IPS-11a (cell line): Measurements from ENCODE around the gene CTDSP2.
"Not testable (repeated sequence)": the region's sequence is repeated elsewhere in the genome, so short reads cannot be mapped to it uniquely, and the experiment has no call there.

Source experiments
- H3K4me3 ChIP-seq: one replicate; pipeline ENCODE4 v1.5.1; 2013; ENCODE audit warnings: low read depth, low read length, control low read depth

The CTDSP2 gene

DNA sequence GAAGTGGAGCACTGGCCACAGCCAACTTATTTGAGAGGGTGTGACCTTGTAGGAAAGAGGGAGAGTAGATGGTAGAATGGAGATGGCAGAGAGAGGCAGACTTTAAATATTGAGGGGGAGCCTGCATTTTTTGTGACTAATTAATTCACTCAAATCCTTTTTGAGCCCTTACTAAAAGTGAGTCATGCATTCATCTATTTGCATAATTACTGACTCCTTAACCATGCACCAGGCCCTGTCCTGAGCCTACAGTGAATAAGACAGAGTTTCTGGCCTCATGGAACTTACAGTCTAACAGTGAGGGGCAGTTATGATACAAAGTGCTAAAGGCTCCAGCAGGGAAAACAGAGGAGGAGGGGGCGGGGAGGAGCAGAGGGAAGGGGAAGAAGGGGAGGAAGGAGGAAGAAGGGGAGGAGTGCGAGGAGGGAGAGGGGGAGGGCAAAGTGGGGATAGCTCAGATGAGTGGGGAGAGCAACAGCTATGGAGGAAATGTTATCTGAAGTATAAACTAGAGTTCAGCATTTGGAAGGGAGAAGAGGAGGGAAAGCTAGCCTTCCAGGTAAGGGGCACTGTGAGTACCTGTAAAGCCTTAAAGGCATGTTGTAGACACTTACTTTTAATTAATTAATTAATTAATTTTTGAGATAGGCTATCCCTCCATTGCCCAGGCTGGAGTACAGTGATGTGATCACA lies 7.5 kb upstream of the CTDSP2 start:
- no peak overlapping the region for H3K4me3 ChIP-seq

DNA sequence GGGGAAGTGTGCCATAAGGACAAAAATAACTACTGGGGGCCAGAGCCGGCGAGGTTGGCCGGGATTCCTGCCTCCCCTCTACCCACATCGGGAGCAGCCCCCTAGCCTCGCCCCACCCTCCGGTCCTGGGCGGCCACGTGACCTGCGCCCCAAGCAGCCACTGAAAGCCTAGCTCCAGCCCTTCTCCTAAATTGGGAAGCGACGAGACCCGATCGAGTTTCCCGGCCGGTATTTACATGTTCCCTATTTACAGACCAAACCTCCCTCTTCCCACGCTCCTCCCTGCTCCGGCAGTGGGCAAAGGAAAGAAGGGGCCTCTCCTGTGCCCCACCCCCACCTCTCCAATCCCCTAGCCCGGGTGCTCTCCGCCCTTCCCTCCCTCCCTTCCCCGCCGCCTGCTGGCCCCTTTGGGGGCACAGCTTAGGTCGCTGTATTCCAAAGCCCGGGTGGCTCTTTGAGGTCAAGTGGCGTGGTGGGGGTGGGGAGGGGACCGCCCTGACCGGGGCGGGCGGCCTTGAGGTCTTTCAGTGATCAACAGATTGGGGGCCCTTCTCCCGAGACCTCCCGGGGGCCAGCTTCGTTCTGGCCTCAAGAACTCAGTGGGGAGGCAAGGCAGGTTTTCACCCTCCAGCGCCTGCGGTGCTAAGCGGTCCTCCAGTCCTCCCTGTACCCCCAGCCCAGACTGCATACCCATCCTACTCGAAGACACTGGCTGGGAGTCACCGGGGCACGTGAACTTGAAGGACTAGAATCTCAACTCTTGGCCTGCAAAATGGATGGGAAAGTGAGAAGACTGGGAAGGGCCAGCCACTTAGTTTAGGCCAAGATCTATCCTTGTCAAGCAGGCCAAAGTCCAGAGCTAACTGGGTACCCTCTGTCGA lies 6.3 kb upstream of the CTDSP2 start:
- peak overlapping the region; percentile 31 for H3K4me3 ChIP-seq

DNA sequence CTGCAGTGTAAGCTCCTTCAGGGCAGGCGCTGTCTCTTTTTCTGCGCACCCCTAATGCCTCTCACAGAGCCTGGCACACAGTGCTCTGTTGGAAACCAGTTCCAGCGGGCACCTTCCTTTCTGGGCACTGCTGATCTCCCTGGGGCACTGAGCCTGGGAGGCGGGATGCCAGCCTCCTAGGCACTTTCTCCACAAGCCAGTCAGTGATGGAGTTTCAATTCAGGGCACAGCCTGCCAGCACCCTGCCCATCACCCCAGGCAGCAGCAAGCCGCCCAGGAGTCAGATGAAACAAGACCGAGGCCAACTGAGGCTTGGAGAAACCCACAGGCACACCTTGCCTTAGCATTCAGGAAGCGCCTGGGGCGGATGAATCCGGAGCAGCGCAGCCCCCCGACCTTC lies 5.7 kb upstream of the CTDSP2 start:
- H3K4me3 ChIP-seq = peak overlapping the region; percentile 31

DNA sequence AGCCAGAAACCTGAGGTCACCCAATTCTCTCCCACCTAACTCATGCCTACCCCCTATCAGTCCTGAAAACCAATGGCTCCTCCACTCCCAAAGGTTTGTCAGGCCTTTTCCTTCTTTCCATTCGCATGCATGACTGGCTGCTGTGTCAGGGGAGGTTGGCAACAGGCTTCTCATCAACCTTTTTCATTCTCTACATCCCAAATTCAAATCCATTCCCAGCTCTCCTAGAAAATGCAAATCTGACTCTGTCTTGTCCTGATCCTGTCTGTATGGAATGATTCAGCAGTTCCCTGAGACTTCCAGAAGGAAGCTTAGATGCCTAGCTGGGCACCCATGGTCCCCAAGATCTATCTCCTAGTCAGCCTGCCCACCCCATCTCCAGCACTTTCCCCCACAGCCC lies 5.0 kb upstream of the CTDSP2 start:
- no peak overlapping the region for H3K4me3 ChIP-seq

DNA sequence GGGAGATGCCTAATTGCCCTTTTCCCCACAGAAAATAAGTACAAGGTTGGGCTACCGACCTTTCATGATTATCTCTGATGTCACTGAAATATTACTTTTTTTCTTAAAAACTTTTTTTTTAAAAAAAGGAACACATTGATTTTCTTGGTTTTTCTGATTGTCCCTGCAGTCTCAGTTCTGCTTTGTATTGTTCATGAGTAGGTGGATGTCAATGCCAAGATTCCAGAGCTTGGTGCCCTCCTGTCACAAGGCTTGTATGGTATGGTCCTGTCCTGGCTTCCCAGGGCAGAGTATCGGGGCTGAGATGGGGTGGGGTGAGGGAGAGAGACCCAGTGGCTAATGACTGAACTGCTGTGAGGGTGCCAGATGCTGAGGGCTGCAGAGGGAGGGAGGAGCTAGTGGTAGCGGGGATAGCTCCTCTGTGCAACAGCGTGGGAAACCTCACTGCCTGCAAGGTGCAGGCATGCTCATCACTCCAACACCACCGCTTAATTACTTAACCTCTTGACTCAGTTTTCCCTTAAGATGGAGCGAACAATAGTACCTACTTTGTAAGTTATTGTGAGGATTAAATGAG lies 4.4 kb upstream of the CTDSP2 start:
- H3K4me3 ChIP-seq = no peak overlapping the region

DNA sequence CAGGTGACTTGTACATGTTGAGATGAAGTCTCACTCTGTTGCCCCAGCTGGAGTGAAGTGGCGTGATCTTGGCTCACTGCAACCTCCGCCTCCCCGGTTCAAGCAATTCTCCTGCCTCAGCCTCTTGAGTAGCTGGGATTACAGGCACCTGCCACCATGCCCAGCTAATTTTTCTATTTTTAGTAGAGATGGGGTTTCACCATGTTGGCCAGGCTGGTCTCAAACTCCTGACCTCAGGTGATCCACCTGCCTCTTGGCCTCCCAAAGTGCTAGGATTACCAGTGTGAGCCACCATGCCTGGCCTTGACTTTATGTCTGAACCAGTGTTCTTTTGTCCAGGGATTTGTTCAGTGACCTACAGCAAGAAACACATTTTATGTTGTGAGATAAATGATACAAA lies 2.9 kb upstream of the CTDSP2 start:
- not testable (repeated sequence) for H3K4me3 ChIP-seq

DNA sequence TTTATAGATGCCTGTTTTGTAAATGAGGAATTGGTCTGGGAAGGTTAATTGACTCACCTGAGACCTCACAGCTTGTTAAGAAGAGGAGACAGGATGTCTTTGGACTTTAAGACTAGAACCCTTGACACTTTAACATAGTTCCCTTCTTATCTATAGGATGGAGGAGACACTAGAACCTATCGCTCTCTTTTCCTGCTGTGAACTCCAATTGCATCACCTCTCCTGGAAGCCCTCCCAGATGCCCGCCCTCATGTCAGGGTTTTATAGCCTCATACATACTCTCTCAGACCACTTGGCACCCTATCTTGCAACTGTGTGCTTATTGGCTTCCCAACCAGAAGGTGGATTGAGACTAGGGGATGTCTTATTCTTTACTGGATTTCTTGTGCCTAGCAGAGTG lies 2.5 kb upstream of the CTDSP2 start:
- no peak overlapping the region for H3K4me3 ChIP-seq

DNA sequence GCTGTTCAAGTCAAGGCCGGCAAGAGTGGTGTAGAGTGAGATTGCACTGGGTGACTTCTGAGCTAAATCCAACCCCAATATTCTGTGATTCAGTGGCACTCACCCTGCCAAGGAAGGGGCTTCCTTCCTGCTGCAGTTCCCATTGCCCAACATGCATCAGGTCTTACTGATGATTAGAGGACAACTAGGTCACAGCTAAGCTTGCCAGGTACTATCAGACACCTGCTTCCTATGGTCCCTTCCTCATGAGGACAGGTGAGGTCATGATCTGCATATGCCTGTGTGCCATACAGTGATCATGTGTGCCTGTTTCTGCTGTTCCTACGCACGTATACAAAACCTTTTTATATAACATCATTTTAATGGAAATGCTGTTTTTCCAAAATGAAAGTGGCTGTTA lies 1.7 kb upstream of the CTDSP2 start:
- H3K4me3 ChIP-seq = no peak overlapping the region

DNA sequence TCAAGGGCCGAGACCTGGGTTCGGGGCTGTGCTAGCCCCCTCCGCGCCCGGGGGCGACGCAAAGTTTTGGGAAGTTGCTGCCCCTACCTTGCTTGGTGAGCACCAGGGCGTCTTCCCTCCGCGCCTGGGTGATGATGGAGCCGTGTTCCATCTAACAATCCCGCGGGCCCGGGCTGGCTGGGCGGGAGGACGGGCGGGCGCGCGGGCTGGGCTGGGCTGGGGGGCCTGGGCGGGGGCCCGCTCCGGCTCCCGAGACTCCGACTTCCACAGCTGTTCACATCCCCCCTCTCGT lies 298 bp downstream of the CTDSP2 start:
- peak overlapping the region; percentile 92 for H3K4me3 ChIP-seq

DNA sequence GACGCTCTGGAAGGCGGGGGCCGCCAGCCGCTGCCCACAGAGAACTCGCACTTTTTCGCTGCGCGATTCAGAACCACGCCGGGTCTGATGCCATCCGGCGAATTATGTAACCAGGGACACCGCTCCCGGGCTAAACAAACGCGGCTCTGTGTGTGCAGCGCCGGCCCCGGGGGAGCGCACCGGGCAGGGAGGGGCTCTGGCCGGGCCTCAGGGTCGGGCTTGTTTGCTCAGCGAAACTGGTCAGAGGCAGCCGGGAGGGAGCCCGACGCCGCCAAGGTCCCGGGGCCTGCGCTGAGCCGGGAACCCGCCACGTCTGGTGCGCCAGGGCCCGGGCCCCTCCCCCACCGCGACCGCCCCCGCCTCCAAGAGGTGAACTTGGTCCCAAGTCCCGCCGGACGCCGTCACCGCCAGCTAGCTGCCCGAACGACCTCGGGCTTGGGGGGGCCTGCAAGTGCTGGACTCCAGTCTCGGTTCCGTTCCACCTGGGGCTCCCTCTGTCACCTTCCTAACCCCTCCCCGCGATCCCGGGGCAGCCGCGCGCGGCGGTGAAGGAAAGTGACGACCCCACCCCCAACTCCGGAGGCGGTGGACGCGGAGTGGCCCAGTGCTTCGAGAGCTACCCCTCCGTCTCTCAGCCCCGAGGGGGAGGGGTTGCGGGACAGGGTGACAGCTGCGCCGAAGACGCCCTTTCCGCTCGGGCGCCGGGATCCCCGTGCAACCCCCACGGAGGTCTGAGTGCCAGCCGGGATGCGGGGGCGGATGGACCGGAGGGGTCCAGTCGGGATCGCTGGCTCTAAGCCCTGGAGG lies 848 bp downstream of the CTDSP2 start:
- peak overlapping the region; percentile 92 for H3K4me3 ChIP-seq

DNA sequence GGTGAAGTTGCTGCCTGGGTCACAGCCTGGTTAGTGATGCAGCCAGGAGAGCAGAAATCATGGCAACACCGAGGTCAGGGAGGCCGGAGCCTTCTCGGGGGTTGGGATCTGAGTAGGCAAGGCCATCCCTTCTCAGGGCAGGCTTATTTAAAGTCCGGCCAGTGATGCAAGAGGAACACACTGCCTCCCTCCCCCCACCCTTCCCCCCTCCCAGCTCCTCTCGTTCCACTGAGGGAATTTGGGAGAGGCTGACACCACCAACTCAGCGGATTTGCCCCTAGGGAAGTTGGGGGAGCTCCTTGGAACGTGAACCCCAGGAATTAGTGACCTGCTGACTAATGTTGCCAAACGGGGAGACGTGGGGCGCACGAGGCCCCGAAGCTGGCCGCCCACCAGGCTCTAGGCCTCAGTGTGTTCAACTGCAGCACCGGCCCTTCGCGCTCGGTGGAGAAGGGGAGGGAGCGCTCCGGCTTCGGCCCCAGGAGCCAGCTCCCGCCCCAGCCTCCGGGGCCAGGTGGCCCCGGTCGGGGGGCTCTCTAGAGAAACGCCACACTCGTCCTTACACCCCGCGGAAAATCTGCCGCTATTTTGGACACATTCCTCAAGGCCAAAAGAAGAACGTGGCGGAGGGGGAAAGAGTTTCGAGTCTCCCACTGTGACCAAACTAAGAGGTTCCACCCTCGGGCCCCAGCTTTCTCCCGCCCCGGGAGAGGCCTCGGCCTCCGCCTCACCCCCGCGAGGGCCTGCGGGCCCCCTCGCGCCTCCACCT lies 1.6 kb downstream of the CTDSP2 start:
- H3K4me3 ChIP-seq = peak overlapping the region; percentile 92

DNA sequence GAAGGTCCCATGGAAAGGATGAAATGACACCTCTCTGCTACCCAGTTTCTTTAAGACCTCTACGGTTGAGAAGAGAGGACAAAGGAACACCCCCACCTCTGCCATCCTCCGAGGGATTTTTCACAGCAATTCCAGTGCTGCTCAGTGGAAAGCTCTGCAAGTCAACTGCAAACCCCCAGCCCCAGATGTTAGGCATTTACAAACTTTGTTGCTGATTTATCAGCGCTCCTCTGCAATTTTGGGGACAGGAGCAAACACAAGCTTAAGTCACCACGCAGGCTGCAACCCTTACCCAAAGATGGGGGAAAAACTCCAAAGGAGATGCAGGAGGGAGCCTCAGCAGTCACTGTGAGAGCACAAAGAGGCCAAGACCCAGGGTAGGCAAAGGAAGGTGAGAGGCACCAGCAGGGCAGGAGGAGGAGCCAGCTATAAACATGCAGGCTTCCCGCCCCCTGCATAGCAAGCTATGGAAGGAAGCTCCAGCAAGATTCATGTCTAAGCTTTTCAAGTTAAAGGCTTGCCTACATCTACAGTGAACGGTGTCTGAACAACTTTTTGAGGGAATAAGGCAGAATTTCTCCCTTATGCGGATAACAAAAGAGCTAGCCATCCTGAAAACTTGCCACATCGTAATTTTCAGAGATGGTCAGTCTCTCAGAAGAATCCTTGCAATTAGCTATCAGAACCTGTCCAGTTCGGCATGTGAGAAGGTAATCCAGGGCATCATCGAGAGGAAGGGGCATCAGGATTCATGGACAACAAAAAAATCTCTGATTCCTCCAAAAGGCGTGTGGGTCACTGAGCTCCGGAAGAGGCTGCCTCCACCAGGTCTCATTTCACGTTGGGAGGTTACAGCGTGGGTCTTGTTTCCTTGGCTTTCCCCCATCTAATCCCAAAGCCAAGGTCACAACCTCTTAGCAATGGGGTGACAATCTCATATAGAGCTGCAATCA lies 3.9 kb downstream of the CTDSP2 start:
- H3K4me3 ChIP-seq = no peak overlapping the region

DNA sequence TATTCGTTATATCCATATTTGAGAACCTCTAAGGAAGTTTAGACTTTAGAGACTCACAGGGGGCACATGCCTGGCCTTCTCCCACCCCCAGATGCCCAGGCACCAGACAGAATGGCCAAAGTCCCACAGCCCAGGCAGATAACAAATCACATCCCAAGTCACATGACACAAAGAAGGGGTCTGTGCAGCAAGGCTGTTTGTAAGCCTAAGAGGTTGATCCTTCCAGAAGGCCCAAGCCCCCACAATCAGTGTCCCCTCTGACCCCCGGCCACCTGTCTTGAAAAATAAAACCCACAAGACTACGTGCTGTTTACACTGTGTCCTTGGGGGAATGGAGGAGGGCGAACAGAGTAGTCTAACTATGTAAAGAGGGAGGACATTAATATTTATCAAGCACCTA lies 5.1 kb downstream of the CTDSP2 start:
- no peak overlapping the region for H3K4me3 ChIP-seq

DNA sequence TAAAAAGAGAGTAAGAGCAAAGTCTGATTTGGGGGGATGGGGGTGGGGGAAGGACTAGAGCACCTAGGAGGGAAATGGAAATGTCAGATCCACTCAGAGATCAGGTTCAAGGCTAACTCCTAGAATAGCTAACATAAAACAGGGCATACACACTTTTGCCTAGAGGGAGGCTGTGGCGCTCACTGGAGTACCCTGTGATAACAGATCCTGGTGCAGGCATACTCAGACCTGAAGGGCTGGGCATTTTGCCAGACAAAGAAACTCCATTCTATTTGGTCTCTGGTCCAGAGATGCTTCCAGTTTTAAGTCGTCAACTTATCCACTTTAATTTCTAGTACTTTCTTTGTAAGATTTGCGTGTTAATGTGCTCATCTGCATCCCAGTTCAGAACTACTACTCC lies 5.8 kb downstream of the CTDSP2 start:
- H3K4me3 ChIP-seq = no peak overlapping the region

DNA sequence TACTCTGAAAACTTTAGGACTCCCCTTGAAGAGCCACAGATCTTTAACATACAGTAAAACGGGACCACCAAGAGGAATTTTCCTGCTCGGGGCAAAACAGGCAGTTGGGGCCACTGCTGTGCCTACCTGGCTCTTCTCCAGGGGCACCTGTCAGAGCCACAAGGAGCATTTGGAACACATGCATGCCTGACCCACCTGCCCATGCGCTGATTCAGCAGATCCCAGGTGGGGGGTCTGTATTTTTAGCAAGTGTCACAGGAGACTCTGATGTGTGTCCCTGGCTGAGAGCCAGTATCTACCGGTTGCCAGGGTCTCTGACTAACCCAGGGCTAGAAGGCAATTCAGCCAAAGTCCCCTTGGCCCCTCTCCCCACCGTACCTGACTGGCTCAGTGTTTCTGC lies 6.5 kb downstream of the CTDSP2 start:
- H3K4me3 ChIP-seq = no peak overlapping the region

DNA sequence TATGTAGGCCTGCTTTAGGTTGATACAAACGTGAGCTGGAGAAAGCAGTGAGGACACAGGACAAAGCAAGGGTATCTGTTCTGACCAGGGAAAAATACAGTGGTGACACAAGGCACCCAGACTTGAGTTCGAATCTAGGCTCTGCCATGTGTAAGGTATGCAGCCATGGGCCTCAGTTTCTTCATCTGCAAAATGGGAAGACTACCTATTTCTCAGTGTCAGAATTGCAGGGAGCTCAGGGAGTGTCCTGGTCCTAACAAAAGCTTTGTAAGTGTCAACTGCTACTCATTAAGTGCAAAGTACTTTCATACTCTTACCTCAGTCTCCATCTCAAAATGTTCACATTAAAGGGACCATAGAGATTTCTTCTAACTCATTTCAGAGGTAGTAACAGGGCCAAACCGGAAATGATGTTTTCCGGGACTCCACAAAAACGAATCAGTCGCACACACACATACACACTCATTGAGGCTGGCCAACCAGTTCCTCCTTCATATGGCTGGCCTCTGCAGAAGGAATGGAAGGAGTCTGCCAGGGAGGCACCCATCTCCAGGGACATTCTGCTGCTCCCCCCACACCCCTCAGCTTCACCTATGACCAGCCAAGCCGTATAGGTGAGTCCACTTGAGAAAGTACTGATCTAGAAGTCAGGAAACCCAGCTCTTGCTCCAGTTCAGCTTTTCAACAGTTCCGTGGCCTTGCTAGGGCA lies 7.8 kb downstream of the CTDSP2 start:
- no peak overlapping the region for H3K4me3 ChIP-seq

DNA sequence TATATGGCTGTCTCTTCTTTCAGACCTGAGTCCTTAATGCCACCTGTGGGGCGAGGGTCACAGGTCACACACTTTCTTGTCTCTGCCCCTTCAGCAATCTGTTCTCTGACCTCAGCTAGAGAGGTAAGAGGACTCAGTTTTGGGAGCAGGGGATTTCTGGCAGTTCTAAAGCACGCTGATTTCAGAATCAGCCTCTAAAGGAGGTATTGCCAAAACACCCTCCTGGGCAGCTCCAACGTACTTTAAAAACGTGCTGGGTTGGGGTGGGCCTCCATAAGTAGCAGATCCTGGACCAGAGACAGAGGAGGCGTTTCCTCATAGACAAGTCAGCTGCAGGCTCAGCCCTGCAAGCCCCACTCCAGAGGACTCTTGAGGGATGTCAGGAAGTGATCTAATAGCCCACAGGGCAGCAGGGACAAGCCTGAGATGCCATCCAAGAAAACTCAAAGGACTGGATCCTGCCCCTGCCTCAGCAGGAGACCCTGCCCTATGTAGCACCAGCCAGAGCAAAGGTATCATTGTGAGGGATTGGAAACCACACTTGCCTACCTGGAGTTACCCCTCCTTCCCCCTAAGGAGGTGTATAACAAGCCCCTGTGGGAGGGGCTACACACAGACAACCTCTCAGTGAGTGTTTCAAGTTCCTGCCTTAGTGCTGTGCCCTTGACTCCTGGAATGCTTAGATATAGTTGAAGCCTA lies 8.5 kb downstream of the CTDSP2 start:
- H3K4me3 ChIP-seq = no peak overlapping the region
